MM.1S (cell line): ENCODE results near the gene UNC93A.

Source experiments
- EZH2 ChIP-seq: fragments of 300-600 bp; sonication (generic); optimal IDR thresholded peaks from 2 replicates; pipeline ENCODE3; 2017; ENCODE audit warnings: low read depth, mild to moderate bottlenecking, antibody characterized with exemption, low read length, mixed read lengths
- EZH2phosphoT487 ChIP-seq: fragments of 300-600 bp; sonication (generic); IDR thresholded peaks from 2 replicates; pipeline ENCODE4 v1.6.1; 2018; ENCODE audit warnings: antibody characterized with exemption, low read length
- TF ChIP-seq, protein P1 (sequence below): fragments of 300-600 bp; sonication (generic); IDR thresholded peaks from 2 replicates; pipeline ENCODE4 v1.5.1; 2016; ENCODE audit warnings: antibody characterized with exemption, low read length, mixed read lengths

DNA sequence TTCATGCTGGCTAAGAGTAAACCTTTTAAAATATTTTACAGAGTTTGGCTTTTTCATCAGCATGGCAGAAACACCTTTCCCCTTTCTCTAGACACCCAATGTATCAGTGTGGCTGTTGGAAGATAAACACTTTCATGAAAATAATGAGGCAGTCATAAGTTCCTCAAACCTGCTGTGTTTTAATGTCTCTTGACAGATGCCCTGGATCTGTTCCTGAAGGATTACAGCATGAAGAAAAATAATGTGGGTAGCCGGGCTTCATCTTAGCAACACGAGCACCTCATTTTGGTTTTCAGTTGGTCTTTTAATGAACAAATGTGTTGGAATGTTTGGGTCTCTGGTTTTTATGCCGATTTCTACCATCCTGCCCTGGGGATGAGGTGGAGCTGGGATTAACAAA is 45.5 kb upstream of the UNC93A start:
- TF ChIP-seq, protein P1, sequence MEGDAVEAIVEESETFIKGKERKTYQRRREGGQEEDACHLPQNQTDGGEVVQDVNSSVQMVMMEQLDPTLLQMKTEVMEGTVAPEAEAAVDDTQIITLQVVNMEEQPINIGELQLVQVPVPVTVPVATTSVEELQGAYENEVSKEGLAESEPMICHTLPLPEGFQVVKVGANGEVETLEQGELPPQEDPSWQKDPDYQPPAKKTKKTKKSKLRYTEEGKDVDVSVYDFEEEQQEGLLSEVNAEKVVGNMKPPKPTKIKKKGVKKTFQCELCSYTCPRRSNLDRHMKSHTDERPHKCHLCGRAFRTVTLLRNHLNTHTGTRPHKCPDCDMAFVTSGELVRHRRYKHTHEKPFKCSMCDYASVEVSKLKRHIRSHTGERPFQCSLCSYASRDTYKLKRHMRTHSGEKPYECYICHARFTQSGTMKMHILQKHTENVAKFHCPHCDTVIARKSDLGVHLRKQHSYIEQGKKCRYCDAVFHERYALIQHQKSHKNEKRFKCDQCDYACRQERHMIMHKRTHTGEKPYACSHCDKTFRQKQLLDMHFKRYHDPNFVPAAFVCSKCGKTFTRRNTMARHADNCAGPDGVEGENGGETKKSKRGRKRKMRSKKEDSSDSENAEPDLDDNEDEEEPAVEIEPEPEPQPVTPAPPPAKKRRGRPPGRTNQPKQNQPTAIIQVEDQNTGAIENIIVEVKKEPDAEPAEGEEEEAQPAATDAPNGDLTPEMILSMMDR, result no peak
- no peak for TF ChIP-seq EZH2phosphoT487
- TF ChIP-seq EZH2, result no peak
